ENCODE measurements around the gene ALK.

- no peak for TF ChIP-seq POLR2AphosphoS5 (IDR thresholded peaks at IDR 0.05)
- TF ChIP-seq, protein P1, sequence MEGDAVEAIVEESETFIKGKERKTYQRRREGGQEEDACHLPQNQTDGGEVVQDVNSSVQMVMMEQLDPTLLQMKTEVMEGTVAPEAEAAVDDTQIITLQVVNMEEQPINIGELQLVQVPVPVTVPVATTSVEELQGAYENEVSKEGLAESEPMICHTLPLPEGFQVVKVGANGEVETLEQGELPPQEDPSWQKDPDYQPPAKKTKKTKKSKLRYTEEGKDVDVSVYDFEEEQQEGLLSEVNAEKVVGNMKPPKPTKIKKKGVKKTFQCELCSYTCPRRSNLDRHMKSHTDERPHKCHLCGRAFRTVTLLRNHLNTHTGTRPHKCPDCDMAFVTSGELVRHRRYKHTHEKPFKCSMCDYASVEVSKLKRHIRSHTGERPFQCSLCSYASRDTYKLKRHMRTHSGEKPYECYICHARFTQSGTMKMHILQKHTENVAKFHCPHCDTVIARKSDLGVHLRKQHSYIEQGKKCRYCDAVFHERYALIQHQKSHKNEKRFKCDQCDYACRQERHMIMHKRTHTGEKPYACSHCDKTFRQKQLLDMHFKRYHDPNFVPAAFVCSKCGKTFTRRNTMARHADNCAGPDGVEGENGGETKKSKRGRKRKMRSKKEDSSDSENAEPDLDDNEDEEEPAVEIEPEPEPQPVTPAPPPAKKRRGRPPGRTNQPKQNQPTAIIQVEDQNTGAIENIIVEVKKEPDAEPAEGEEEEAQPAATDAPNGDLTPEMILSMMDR (IDR thresholded peaks at IDR 0.05), result no peak
- no peak for TF ChIP-seq POLR2A (IDR thresholded peaks at IDR 0.05; ENCODE audit: low read depth)
- TF ChIP-seq EP300 (IDR thresholded peaks at IDR 0.05), result no peak
Observed at GRCh38 chr2:29349316-29350030, 571.9 kb downstream of the ALK start.

Data from esophagus muscularis mucosa (tissue), 4 donors.